ENCODE data around the gene TIRAP.

TIRAP gene

DNA sequence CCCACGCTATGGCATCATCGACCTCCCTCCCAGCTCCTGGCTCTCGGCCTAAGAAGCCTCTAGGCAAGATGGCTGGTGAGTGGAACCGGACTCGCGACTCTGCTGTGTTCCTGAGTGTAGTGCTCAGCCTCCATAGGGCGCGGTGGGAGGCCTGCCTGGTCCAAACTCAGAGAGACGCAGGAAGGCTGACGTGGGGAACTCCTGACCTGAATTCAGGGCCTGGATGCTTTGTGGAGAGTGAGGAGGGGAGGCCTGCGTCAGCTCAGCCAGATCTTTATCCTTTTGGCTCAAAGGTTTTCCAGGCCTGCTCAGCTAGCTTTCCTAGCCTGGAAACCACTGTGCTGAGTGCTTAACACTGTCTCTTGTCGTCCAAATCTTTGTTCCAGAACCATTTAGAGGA, 8.0 kb downstream of the TIRAP start:
- Histone ChIP-seq H3K79me1 (ENCODE audit: low read length) (no peaks in the 10 kb centered on the region), H3K4ac (ENCODE audit: low read depth, low read length) (no peak overlapping the region), H4K91ac (ENCODE audit: low read depth, low read length) (peak overlapping the region; percentile 1), H2BK120ac (ENCODE audit: insufficient read depth, low read length, poor library complexity) (no peak overlapping the region), H3K9me3 (ENCODE audit: insufficient read depth, low read depth, low read length) (no peaks in the 10 kb centered on the region), H3K4me2 (ENCODE audit: low read length) (no peak overlapping the region), H3K4me1 (ENCODE audit: control insufficient read depth in 1 of 2, insufficient read depth in 2 of 2, low read length in 2 of 2) (peaks cover 13 to 14% of the 10 kb centered on the region in 2 experiments), H3K9ac (ENCODE audit: low read length) (no peak overlapping the region), H3K36me3 (ENCODE audit: control insufficient read depth in 1 of 2, insufficient read depth in 2 of 2, low read length in 2 of 2) (peaks cover 16 to 22% of the 10 kb centered on the region in 2 experiments), H3K79me2 (ENCODE audit: control insufficient read depth, insufficient read depth, low read length, poor library complexity) (no peaks in the 10 kb centered on the region), H2BK5ac (ENCODE audit: low read depth, low read length, poor library complexity) (peak overlapping the region; percentile 8), H2AFZ (ENCODE audit: insufficient read depth, low read length, poor library complexity) (peak overlapping the region; percentile 42), H4K12ac (ENCODE audit: low read depth, low read length) (no peak overlapping the region), H3K18ac (ENCODE audit: low read length) (no peak overlapping the region), H3K14ac (ENCODE audit: low read length) (no peak overlapping the region), H2AK5ac (ENCODE audit: low read length) (no peak overlapping the region), H3K23ac (ENCODE audit: low read length) (no peak overlapping the region), H3K27me3 (ENCODE audit: insufficient read depth, low read length) (no peaks in the 10 kb centered on the region), H4K8ac (ENCODE audit: low read depth, low read length) (peak overlapping the region; percentile 50), H3K27ac (ENCODE audit: low read depth, low read length) (peak overlapping the region; percentile 59), H2BK12ac (ENCODE audit: low read length) (no peak overlapping the region), H3K4me3 (ENCODE audit: low read depth, low read length) (no peak overlapping the region)
- WGBS (ENCODE audit: extremely low coverage, insufficient coverage, insufficient read length) = no CpG with 5 or more reads among the region's 12 CpGs
- no peak for DNase-seq

DNA sequence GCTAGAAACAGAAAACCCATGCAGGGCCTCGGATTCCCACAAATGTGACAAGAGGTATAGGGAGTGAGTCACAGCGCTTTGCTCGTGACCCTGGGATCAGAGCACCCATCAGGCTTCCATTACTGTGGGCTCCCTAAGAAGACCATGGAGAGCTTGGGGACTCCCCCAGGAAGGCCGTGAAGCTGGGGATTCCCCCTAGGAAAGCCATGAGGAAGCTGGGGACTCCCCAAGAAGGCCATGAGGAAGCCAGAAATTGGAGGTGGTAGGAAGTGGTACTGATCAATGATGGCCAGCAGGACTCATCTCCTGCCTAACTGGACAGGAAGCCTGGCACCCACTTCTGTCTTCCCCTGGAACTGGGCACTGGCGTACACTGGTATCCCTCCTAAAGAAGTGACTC, 10.8 kb downstream of the TIRAP start:
- Histone ChIP-seq H3K27me3 (ENCODE audit: insufficient read depth, low read length) (no peaks in the 10 kb centered on the region), H3K36me3 (ENCODE audit: control insufficient read depth in 1 of 2, insufficient read depth in 2 of 2, low read length in 2 of 2) (peaks cover 16 to 22% of the 10 kb centered on the region in 2 experiments), H3K9me3 (ENCODE audit: insufficient read depth, low read depth, low read length) (no peaks in the 10 kb centered on the region), H3K4ac (ENCODE audit: low read depth, low read length) (no peak overlapping the region), H3K18ac (ENCODE audit: low read length) (no peak overlapping the region), H2BK5ac (ENCODE audit: low read depth, low read length, poor library complexity) (no peak overlapping the region), H3K79me2 (ENCODE audit: control insufficient read depth, insufficient read depth, low read length, poor library complexity) (no peaks in the 10 kb centered on the region), H2AK5ac (ENCODE audit: low read length) (no peak overlapping the region), H3K4me2 (ENCODE audit: low read length) (no peak overlapping the region), H2BK120ac (ENCODE audit: insufficient read depth, low read length, poor library complexity) (no peak overlapping the region), H3K27ac (ENCODE audit: low read depth, low read length) (no peak overlapping the region), H3K79me1 (ENCODE audit: low read length) (no peaks in the 10 kb centered on the region), H3K9ac (ENCODE audit: low read length) (no peak overlapping the region), H3K4me1 (ENCODE audit: control insufficient read depth in 1 of 2, insufficient read depth in 2 of 2, low read length in 2 of 2) (peaks cover 13 to 14% of the 10 kb centered on the region in 2 experiments), H4K12ac (ENCODE audit: low read depth, low read length) (no peak overlapping the region), H3K4me3 (ENCODE audit: low read depth, low read length) (no peak overlapping the region), H3K23ac (ENCODE audit: low read length) (no peak overlapping the region), H3K14ac (ENCODE audit: low read length) (no peak overlapping the region), H4K8ac (ENCODE audit: low read depth, low read length) (no peak overlapping the region), H2AFZ (ENCODE audit: insufficient read depth, low read length, poor library complexity) (no peak overlapping the region), H4K91ac (ENCODE audit: low read depth, low read length) (no peak overlapping the region), H2BK12ac (ENCODE audit: low read length) (no peak overlapping the region)
- WGBS (ENCODE audit: extremely low coverage, insufficient coverage, insufficient read length) = no CpG with 5 or more reads among the region's 5 CpGs
- no peak for DNase-seq

DNA sequence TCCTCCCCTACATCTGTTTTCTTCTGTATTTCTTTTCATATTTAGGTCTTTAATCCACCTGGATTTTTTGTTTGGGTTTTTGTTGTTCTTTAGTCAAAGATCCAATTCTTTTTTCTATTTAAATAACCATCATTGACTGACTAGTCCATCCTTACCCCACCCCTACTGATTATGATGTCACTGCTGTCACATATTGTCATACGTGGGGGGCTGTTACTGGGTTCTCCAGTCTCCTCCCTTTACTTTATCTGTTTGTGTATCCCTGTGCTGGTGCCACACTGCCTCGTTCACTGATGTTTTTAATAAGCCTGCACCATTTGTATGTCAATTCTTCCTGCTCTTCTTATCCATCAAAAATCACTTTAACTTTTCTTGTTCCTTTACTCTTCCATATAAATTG, 14.1 kb downstream of the TIRAP start:
- H4K12ac ChIP-seq (ENCODE audit: low read depth, low read length) = no peak overlapping the region
- no peaks in the 10 kb centered on the region for H3K79me2 ChIP-seq (ENCODE audit: control insufficient read depth, insufficient read depth, low read length, poor library complexity)
- DNase-seq = no peak
- H2BK12ac ChIP-seq (ENCODE audit: low read length) = no peak overlapping the region
- H3K4me1 ChIP-seq (ENCODE audit: control insufficient read depth in 1 of 2, insufficient read depth in 2 of 2, low read length in 2 of 2) = no peaks in the 10 kb centered on the region
- H3K79me1 ChIP-seq (ENCODE audit: low read length) = no peaks in the 10 kb centered on the region
- no peak overlapping the region for H3K18ac ChIP-seq (ENCODE audit: low read length)
- no peak overlapping the region for H3K23ac ChIP-seq (ENCODE audit: low read length)
- no peak overlapping the region for H2BK5ac ChIP-seq (ENCODE audit: low read depth, low read length, poor library complexity)
- peaks cover 12 to 19% of the 10 kb centered on the region in 2 experiments for H3K36me3 ChIP-seq (ENCODE audit: control insufficient read depth in 1 of 2, insufficient read depth in 2 of 2, low read length in 2 of 2)
- no peak overlapping the region for H2AK5ac ChIP-seq (ENCODE audit: low read length)
- H4K91ac ChIP-seq (ENCODE audit: low read depth, low read length) = no peak overlapping the region
- no peak overlapping the region for H2BK120ac ChIP-seq (ENCODE audit: insufficient read depth, low read length, poor library complexity)
- no peak overlapping the region for H3K9ac ChIP-seq (ENCODE audit: low read length)
- H3K4me3 ChIP-seq (ENCODE audit: low read depth, low read length) = no peak overlapping the region
- H3K27me3 ChIP-seq (ENCODE audit: insufficient read depth, low read length) = no peaks in the 10 kb centered on the region
- no peak overlapping the region for H3K27ac ChIP-seq (ENCODE audit: low read depth, low read length)
- no peak overlapping the region for H3K4me2 ChIP-seq (ENCODE audit: low read length)
- no peaks in the 10 kb centered on the region for H3K9me3 ChIP-seq (ENCODE audit: insufficient read depth, low read depth, low read length)
- no peak overlapping the region for H2AFZ ChIP-seq (ENCODE audit: insufficient read depth, low read length, poor library complexity)
- no peak overlapping the region for H4K8ac ChIP-seq (ENCODE audit: low read depth, low read length)
- no peak overlapping the region for H3K4ac ChIP-seq (ENCODE audit: low read depth, low read length)
- H3K14ac ChIP-seq (ENCODE audit: low read length) = no peak overlapping the region
- WGBS (ENCODE audit: extremely low coverage, insufficient coverage, insufficient read length) = no CpG with 5 or more reads among the region's 2 CpGs

DNA sequence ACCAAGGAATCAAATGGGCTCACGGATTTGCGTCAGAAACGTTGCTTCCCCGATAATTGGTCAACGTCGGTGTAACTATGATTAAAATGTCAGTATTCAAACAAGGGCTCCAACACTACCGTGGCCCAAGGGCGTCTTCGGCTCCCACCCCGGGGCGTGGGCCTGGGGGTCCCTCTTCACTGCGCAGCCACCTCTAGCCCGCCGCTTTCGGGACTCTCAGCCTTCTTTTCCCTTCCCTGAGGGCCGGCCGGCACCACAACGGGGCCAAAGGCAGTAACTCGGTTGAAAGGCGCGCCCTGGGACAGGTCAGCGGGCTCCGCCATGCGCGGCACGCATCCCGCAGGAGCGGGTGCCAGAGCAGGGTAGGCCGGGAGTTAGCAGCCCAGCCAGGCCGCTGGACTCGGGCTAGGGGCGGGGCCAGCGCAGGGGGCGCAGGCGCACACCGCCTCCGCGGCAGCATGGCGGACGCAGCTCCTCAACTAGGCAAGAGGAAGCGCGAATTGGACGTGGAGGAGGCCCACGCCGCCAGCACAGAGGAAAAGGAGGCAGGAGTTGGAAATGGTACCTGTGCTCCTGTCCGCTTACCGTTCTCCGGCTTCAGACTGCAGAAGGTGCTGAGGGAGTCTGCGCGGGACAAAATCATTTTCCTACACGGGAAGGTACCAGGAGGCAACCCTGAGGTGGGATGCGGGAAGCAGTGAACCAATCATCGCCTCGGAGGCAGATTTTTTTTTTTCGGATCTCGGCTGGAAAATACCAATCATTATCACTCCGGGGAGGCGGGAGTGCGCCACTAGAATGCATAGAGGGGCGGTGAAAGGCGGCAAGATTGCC, 20.9 kb downstream of the TIRAP start, which contains the start of gene DCPS:
DCPS (plus strand) TSS at position 438 of the 834 bp plus-strand sequence; CDS start at position 459, 21 bp downstream.
- peak within 1 kb of the TSS; percentile 75 for H3K4me3 ChIP-seq (ENCODE audit: low read depth, low read length)
- peaks cover 5% of the 10 kb centered on the region for H3K79me1 ChIP-seq (ENCODE audit: low read length)
- peak within 1 kb of the TSS; percentile 92 for H3K18ac ChIP-seq (ENCODE audit: low read length)
- H3K4me1 ChIP-seq (ENCODE audit: control insufficient read depth in 1 of 2, insufficient read depth in 2 of 2, low read length in 2 of 2) = peaks cover 0 to 4% of the 10 kb centered on the region in 2 experiments
- no peaks in the 10 kb centered on the region for H3K9me3 ChIP-seq (ENCODE audit: insufficient read depth, low read depth, low read length)
- H3K4me2 ChIP-seq (ENCODE audit: low read length) = peak within 1 kb of the TSS; percentile 61
- H3K23ac ChIP-seq (ENCODE audit: low read length) = no peak within 1 kb of the TSS
- H3K14ac ChIP-seq (ENCODE audit: low read length) = peak within 1 kb of the TSS; percentile 76
- H3K9ac ChIP-seq (ENCODE audit: low read length) = peak within 1 kb of the TSS; percentile 78
- H2BK5ac ChIP-seq (ENCODE audit: low read depth, low read length, poor library complexity) = peak within 1 kb of the TSS; percentile 55
- H3K4ac ChIP-seq (ENCODE audit: low read depth, low read length) = peak within 1 kb of the TSS; percentile 46
- no peaks in the 10 kb centered on the region for H3K27me3 ChIP-seq (ENCODE audit: insufficient read depth, low read length)
- peak; percentile 95 to 96 for DNase-seq
- H4K91ac ChIP-seq (ENCODE audit: low read depth, low read length) = peak within 1 kb of the TSS; percentile 78
- peak within 1 kb of the TSS; percentile 50 for H3K27ac ChIP-seq (ENCODE audit: low read depth, low read length)
- H2BK12ac ChIP-seq (ENCODE audit: low read length) = no peak within 1 kb of the TSS
- H4K12ac ChIP-seq (ENCODE audit: low read depth, low read length) = peak within 1 kb of the TSS; percentile 91
- peaks cover 4% of the 10 kb centered on the region for H3K79me2 ChIP-seq (ENCODE audit: control insufficient read depth, insufficient read depth, low read length, poor library complexity)
- no CpG with 5 or more reads among the region's 61 CpGs for WGBS (ENCODE audit: extremely low coverage, insufficient coverage, insufficient read length)
- peaks cover 0 to 2% of the 10 kb centered on the region in 2 experiments for H3K36me3 ChIP-seq (ENCODE audit: control insufficient read depth in 1 of 2, insufficient read depth in 2 of 2, low read length in 2 of 2)
- H2BK120ac ChIP-seq (ENCODE audit: insufficient read depth, low read length, poor library complexity) = peak within 1 kb of the TSS; percentile 71
- H2AFZ ChIP-seq (ENCODE audit: insufficient read depth, low read length, poor library complexity) = peak within 1 kb of the TSS; percentile 93
- H4K8ac ChIP-seq (ENCODE audit: low read depth, low read length) = peak within 1 kb of the TSS; percentile 93
- no peak within 1 kb of the TSS for H2AK5ac ChIP-seq (ENCODE audit: low read length)

All from trophoblast cell (in vitro differentiated cells and primary cell).